Upper lobe of left lung (tissue), 6 donors: ENCODE data around the gene RIOK2. TPM values are rescaled to one million over a fixed set of nuclear protein-coding genes. Genes with fewer than 3 reads are reported as not detected.
A peak's percentile ranks its signal among the peaks of the same experiment; 100 is the strongest.

Experiments
- ATAC-seq, 2 donors: fragments of 200-7000 bp; cut with Tn5 transposase; one replicate each; pipeline ENCODE4 v1.9.1; 2022; ENCODE audit warnings: mild to moderate bottlenecking in 2 of 2, moderate library complexity in 2 of 2; ENCODE audit not compliant: low FRiP score in 2 of 2
- DNase-seq, 2 donors: peaks; one replicate each; pipeline ENCODE4 v3.0.0-alpha.2; 2019 to 2020
- H3K27ac ChIP-seq, 4 donors: fragments of 200-600 bp; sonication (generic); one replicate each; pipeline ENCODE4 v1.5.1; 2016 to 2019
- H3K27me3 ChIP-seq, 4 donors: fragments of 200-600 bp; sonication (generic); one replicate each; pipeline ENCODE4 v1.5.1; 2017 to 2019
- H3K36me3 ChIP-seq, 4 donors: fragments of 200-600 bp; sonication (generic); one replicate each; pipeline ENCODE4 v1.5.1; 2016 to 2019
- H3K4me1 ChIP-seq, 4 donors: fragments of 200-600 bp; sonication (generic); one replicate each; pipeline ENCODE4 v1.5.1; 2018 to 2019
- H3K4me3 ChIP-seq, 4 donors: fragments of 200-600 bp; sonication (generic); one replicate each; pipeline ENCODE4 v1.5.1; 2017 to 2019; ENCODE audit warnings: mild to moderate bottlenecking in 2 of 4, moderate library complexity in 1 of 4
- H3K9me3 ChIP-seq, 4 donors: fragments of 200-600 bp; sonication (generic); one replicate each; pipeline ENCODE4 v1.5.1; 2018 to 2019
- CTCF ChIP-seq, 6 experiments: fragments of 450-650 bp in 4 of 6; fragments of 200-600 bp in 2 of 6; sonication (generic) in 2 of 6; IDR thresholded peaks; one replicate each; pipeline ENCODE4 v1.5.1; 2016 to 2019; ENCODE audit warnings: antibody characterized with exemption in 6 of 6
- EP300 ChIP-seq, 4 donors: sonication (generic); formaldehyde crosslinking; IDR thresholded peaks; one replicate each; pipeline ENCODE4 v1.5.1; 2017; ENCODE audit warnings: antibody characterized with exemption in 4 of 4, control low read depth in 2 of 4
- POLR2A ChIP-seq, 4 donors: fragments of 450-650 bp; IDR thresholded peaks; one replicate each; pipeline ENCODE4 v1.5.1; 2016 to 2017; ENCODE audit warnings: antibody characterized with exemption in 4 of 4, mild to moderate bottlenecking in 2 of 4
- POLR2AphosphoS5 ChIP-seq, 2 donors: sonication (generic); formaldehyde crosslinking; IDR thresholded peaks; one replicate each; pipeline ENCODE4 v1.5.1; 2017; ENCODE audit warnings: antibody characterized with exemption in 2 of 2
- WGBS, 2 donors: methylation state at CpG; one replicate each; pipeline ENCODE4 v1.1.5; 2017 to 2018; 5-methylcytosine and 5-hydroxymethylcytosine counted together
- total RNA-seq, 6 donors: library from RNA; depleted of rRNA in 4 of 6; stranded (reverse); fragments of >200 nt in 4 of 6; gene quantifications; one replicate each; pipeline versions ENCODE4 v1.1.0 to v1.2.1, GENCODE V29; 2016 to 2021
- donor health status: DM: no; HTN: no; CAD: no; lungs with moderate emphysema.
- donor health status: DM: no; HTN: yes; CAD: no; lungs with severe emphysema.

Gene RIOK2
- total RNA-seq, 6 donors from 2014 or later = 16.7 to 53.8 (median 19.7) TPM

- 90 to 98% methylated on average over 6 of the region's 6 CpGs for WGBS, 2 donors
- ATAC-seq (no peak), DNase-seq (no peak)
- Histone ChIP-seq H3K36me3 (no peaks in the 10 kb centered on the region), H3K4me1 (no peaks in the 10 kb centered on the region), H3K4me3 (no peak overlapping the region), H3K27me3 (no peaks in the 10 kb centered on the region), H3K27ac (no peak overlapping the region), H3K9me3 (peaks cover 0 to 8% (median 0%) of the 10 kb centered on the region in 4 donors)
- no peak for TF ChIP-seq POLR2AphosphoS5 (IDR thresholded peaks at IDR 0.05)
- TF ChIP-seq CTCF (IDR thresholded peaks at IDR 0.05) = no peak
- TF ChIP-seq POLR2A (IDR thresholded peaks at IDR 0.05) = no peak
- TF ChIP-seq EP300 (IDR thresholded peaks at IDR 0.05) = no peak
These were observed 25.2 kb upstream of the RIOK2 start for GRCh38 chr5:97208184-97208713.

- Histone ChIP-seq H3K27me3 (no peaks in the 10 kb centered on the region), H3K4me3 (no peak overlapping the region), H3K36me3 (no peaks in the 10 kb centered on the region), H3K4me1 (no peaks in the 10 kb centered on the region), H3K27ac (no peak overlapping the region), H3K9me3 (no peaks in the 10 kb centered on the region)
- TF ChIP-seq POLR2AphosphoS5 (IDR thresholded peaks at IDR 0.05) (no peak), EP300 (IDR thresholded peaks at IDR 0.05) (no peak), POLR2A (IDR thresholded peaks at IDR 0.05) (no peak), CTCF (IDR thresholded peaks at IDR 0.05) (no peak)
- ATAC-seq (peak in 1 of 2 donors; percentile 67), DNase-seq (no peak)
- WGBS, 2 donors = 35 to 39% methylated on average over 2 of the region's 2 CpGs
These were observed 11.3 kb upstream of the RIOK2 start for GRCh38 chr5:97194366-97194765.

GRCh38 chr5:97193355-97193688 is 10.3 kb upstream of the RIOK2 start:
- Histone ChIP-seq H3K36me3 (no peaks in the 10 kb centered on the region), H3K9me3 (no peaks in the 10 kb centered on the region), H3K4me3 (no peak overlapping the region), H3K27me3 (no peaks in the 10 kb centered on the region), H3K4me1 (no peaks in the 10 kb centered on the region), H3K27ac (no peak overlapping the region)
- no peak for DNase-seq
- WGBS, 2 donors = 79 to 93% methylated on average over 4 of the region's 4 CpGs
- no peak for TF ChIP-seq EP300 (IDR thresholded peaks at IDR 0.05)
- no peak for TF ChIP-seq POLR2AphosphoS5 (IDR thresholded peaks at IDR 0.05)
- TF ChIP-seq CTCF (IDR thresholded peaks at IDR 0.05) = no peak
- TF ChIP-seq POLR2A (IDR thresholded peaks at IDR 0.05) = no peak
- ATAC-seq = no peak

GRCh38 chr5:97192580-97193354 is 9.7 kb upstream of the RIOK2 start:
- no peak overlapping the region for H3K27ac ChIP-seq
- WGBS, 2 donors = 64 to 76% methylated on average over 5 of the region's 5 CpGs

More at GRCh38 chr5:97192580-97193354, 9.7 kb upstream of the RIOK2 start:
- Histone ChIP-seq H3K27me3 (no peaks in the 10 kb centered on the region), H3K4me3 (no peak overlapping the region), H3K9me3 (no peaks in the 10 kb centered on the region), H3K4me1 (no peaks in the 10 kb centered on the region), H3K36me3 (no peaks in the 10 kb centered on the region)
- TF ChIP-seq EP300 (IDR thresholded peaks at IDR 0.05) = no peak
- no peak for TF ChIP-seq CTCF (IDR thresholded peaks at IDR 0.05)
- TF ChIP-seq POLR2AphosphoS5 (IDR thresholded peaks at IDR 0.05) = no peak
- TF ChIP-seq POLR2A (IDR thresholded peaks at IDR 0.05) = no peak
- ATAC-seq (no peak), DNase-seq (no peak)
